K562 (cell line): ENCODE data around the gene KRTAP20-3. TPM values are rescaled to one million over a fixed set of nuclear protein-coding genes. Genes with fewer than 3 reads are reported as not detected.

Experiments used
- ARID4B ChIP-seq: sonication (generic); formaldehyde crosslinking; IDR thresholded peaks from 2 replicates; pipeline ENCODE4 v1.8.0; 2022; ENCODE audit warnings: mild to moderate bottlenecking, missing genetic modification reagents
- COPS2 ChIP-seq: fragments of 450-650 bp; conservative IDR thresholded peaks from 2 replicates; pipeline ENCODE4 v1.6.1; 2016; ENCODE audit warnings: mild to moderate bottlenecking, moderate library complexity
- ELF2 ChIP-seq: fragments of 250-450 bp; sonication (Bioruptor Pico); IDR thresholded peaks from 2 replicates; pipeline ENCODE4 v1.5.0; 2021; ENCODE audit warnings: mild to moderate bottlenecking
- IRF9 ChIP-seq: fragments of 450-650 bp; IDR thresholded peaks from 2 replicates; pipeline ENCODE4 v1.6.1; 2016; ENCODE audit warnings: missing biosample characterization, missing genetic modification characterization
- RCOR1 ChIP-seq, 2 experiments: IDR thresholded peaks; 2 replicates each; pipeline ENCODE4 v1.6.1; 2012; ENCODE audit warnings: low read depth in 2 of 2, low read length in 2 of 2, borderline replicate concordance in 1 of 2, improper control_type of control experiment in 1 of 2
- SUPT5H ChIP-seq: fragments of 450-650 bp; IDR thresholded peaks from 2 replicates; pipeline ENCODE4 v1.6.1; 2016
- polyA plus RNA-seq, 8 experiments: library from polyadenylated mRNA; depleted of rRNA in 4 of 8; stranded (reverse) in 5 of 8; unstranded in 3 of 8; fragments of >200 nt; fragmentation: Nextera tagmentation in 2 of 8; fragmentation: Illumina TruSeq in 1 of 8; extraction: Ambion mirVana in 2 of 8; extraction: Trizol in 1 of 8; gene quantifications; 2 replicates each; pipeline versions ENCODE4 v1.2.1 to v1.2.3, GENCODE V29; 2011 to 2014; ENCODE audit warnings: inconsistent platforms in 1 of 8, missing spikeins in 1 of 8
- total RNA-seq, 7 experiments: library from RNA; depleted of rRNA in 6 of 7; stranded (reverse); fragments of >200 nt in 6 of 7; fragmentation: Illumina TruSeq in 2 of 7; extraction: Trizol in 2 of 7; gene quantifications; 2 replicates each; pipeline versions ENCODE4 v1.2.1 to v1.2.3, GENCODE V29; 2011 to 2021; ENCODE audit warnings: low replicate concordance in 1 of 7
- TF ChIP-seq, protein P1 (sequence below): sonication (generic); formaldehyde crosslinking; IDR thresholded peaks from 2 replicates; pipeline ENCODE4 v1.8.0; 2022; ENCODE audit warnings: missing genetic modification reagents, mild to moderate bottlenecking, borderline replicate concordance

The KRTAP20-3 gene
- total and polyA plus RNA-seq, 9 of the 15 experiments (the other 6 are each of a cell fraction or from before 2014, with no cell fraction given) = not detected

- no peak for TF ChIP-seq COPS2
- no peak for TF ChIP-seq IRF9 (tag)
- no peak for TF ChIP-seq ARID4B
- no peak for TF ChIP-seq SUPT5H
- TF ChIP-seq ELF2 (CRISPR knock-in tag) = no peak
- no peak for TF ChIP-seq RCOR1 (IDR thresholded peaks at IDR 0.05; ENCODE audit: borderline replicate concordance in 1 of 2, low read depth in 2 of 2, low read length in 2 of 2)
- TF ChIP-seq, protein P1, sequence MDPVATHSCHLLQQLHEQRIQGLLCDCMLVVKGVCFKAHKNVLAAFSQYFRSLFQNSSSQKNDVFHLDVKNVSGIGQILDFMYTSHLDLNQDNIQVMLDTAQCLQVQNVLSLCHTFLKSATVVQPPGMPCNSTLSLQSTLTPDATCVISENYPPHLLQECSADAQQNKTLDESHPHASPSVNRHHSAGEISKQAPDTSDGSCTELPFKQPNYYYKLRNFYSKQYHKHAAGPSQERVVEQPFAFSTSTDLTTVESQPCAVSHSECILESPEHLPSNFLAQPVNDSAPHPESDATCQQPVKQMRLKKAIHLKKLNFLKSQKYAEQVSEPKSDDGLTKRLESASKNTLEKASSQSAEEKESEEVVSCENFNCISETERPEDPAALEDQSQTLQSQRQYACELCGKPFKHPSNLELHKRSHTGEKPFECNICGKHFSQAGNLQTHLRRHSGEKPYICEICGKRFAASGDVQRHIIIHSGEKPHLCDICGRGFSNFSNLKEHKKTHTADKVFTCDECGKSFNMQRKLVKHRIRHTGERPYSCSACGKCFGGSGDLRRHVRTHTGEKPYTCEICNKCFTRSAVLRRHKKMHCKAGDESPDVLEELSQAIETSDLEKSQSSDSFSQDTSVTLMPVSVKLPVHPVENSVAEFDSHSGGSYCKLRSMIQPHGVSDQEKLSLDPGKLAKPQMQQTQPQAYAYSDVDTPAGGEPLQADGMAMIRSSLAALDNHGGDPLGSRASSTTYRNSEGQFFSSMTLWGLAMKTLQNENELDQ (CRISPR knock-in tag) = no peak
Observed at GRCh38 chr21:30598802-30599201, 43.9 kb upstream of the KRTAP20-3 start, which contains the start of gene KRTAP6-2 (continued).
